Measurements from ENCODE around the gene NKPD1.

GRCh38 chr19:45179892-45180370 lies 19.1 kb upstream of the NKPD1 start:
- TF ChIP-seq POLR2AphosphoS5 (IDR thresholded peaks at IDR 0.05; ENCODE audit: low read depth, low read length) = no peak
- TF ChIP-seq USF2 (IDR thresholded peaks at IDR 0.05; ENCODE audit: borderline replicate concordance, low read depth, low read length) = no peak
- no peak for TF ChIP-seq CTCF (IDR thresholded peaks at IDR 0.05)
- TF ChIP-seq MAX (IDR thresholded peaks at IDR 0.05; ENCODE audit: low read depth) = no peak
- no peak for TF ChIP-seq TAF1 (IDR thresholded peaks at IDR 0.05; ENCODE audit: borderline replicate concordance, low read depth, low read length)
